Ishikawa (cell line): ENCODE data around the gene PHIP.

Source experiments
- CEBPB ChIP-seq: IDR thresholded peaks from 2 replicates; pipeline ENCODE4 v1.6.1; 2012
- TCF12 ChIP-seq: IDR thresholded peaks from 2 replicates; pipeline ENCODE4 v1.6.1; 2012; ENCODE audit warnings: low read depth
- YY1 ChIP-seq: IDR thresholded peaks from 2 replicates; pipeline ENCODE4 v1.6.1; 2012; ENCODE audit warnings: low read depth

DNA sequence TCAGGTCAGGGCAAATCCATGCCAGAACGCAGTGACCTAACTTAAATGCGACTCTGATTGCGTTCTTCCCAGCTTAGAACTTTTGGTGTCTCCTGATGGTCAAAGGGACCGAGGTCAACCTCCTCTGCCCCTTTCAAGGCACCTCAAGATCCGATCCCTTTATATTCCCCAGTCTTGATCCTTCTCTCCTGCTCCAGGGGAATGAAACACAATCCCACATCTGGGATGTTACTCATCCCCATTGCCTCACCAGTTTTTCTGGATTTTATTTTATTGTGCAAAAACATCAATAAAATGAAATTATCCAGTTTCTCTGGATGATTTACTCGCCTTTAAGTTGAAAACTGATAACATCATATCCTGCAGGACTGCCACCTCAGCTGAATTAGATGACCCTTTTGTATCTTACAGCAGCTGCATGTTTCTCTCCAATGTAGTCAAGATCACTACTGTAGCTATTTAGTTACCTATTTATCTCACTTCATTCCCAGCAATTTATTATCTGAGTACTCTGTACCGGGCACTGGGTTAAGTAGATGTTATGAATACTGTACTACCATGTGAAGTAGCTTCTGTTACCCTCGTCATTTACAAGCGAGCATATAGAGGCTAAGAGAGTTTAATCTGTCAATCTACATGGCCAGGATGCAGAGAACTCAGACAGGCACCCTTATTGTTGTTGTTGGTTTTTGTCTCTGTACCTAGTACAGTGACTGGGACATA is 166.7 kb downstream of the PHIP start:
- TF ChIP-seq YY1 (no peak), CEBPB (no peak), TCF12 (no peak)
